SU-DHL-6 (cell line): ENCODE results near the gene CNN2.

Experiments
- H2AFZ ChIP-seq: fragments of 200-600 bp; sonication (generic); 2 replicates; pipeline ENCODE4 v1.6.1; 2014; ENCODE audit warnings: low read depth, mild to moderate bottlenecking, moderate library complexity, mixed read lengths, antibody characterized with exemption, low read length; ENCODE audit not compliant: severe bottlenecking
- H3F3A ChIP-seq: fragments of 200-600 bp; shearing (Covaris generic); 2 replicates; pipeline ENCODE4 v1.6.0; 2016; ENCODE audit warnings: antibody characterized with exemption, mild to moderate bottlenecking; ENCODE audit not compliant: insufficient read depth
- H3K27ac ChIP-seq: fragments of 200-600 bp; sonication (generic); 2 replicates; pipeline ENCODE4 v1.5.1; 2016; ENCODE audit warnings: low read depth, mild to moderate bottlenecking, low read length, moderate library complexity, mixed read lengths
- H3K27me3 ChIP-seq: fragments of 200-600 bp; sonication (generic), shearing (Covaris generic); 2 replicates; pipeline ENCODE4 v1.6.0; 2014; ENCODE audit warnings: mild to moderate bottlenecking, low read length
- H3K36me3 ChIP-seq: fragments of 200-600 bp; sonication (generic); 2 replicates; pipeline ENCODE4 v1.6.1; 2014; ENCODE audit warnings: mild to moderate bottlenecking, low read length, mixed read lengths
- H3K4me2 ChIP-seq: fragments of 300-600, 200-600 bp; shearing (Covaris generic), sonication (generic); 2 replicates; pipeline ENCODE4 v1.6.0; 2014; ENCODE audit warnings: low read length, low read depth, mild to moderate bottlenecking; ENCODE audit not compliant: poor library complexity, severe bottlenecking
- H3K4me3 ChIP-seq: fragments of 200-600 bp; sonication (generic); 2 replicates; pipeline ENCODE4 v1.5.1; 2014; ENCODE audit warnings: antibody characterized with exemption, low read length, mild to moderate bottlenecking, mixed read lengths; ENCODE audit not compliant: insufficient read depth, poor library complexity, severe bottlenecking
- H3K79me2 ChIP-seq: fragments of 200-600 bp; sonication (generic); 2 replicates; pipeline ENCODE4 v1.6.1; 2014; ENCODE audit warnings: mild to moderate bottlenecking, low read length, moderate library complexity; ENCODE audit not compliant: insufficient read depth
- H3K9ac ChIP-seq: fragments of 200-600 bp; sonication (generic); 2 replicates; pipeline ENCODE4 v1.7.0; 2014; ENCODE audit warnings: mild to moderate bottlenecking, low read length
- H3K9me2 ChIP-seq: fragments of 200-600 bp; sonication (generic); replicated peaks from 2 replicates; pipeline ENCODE4 v1.6.1; 2014; ENCODE audit warnings: low read length; ENCODE audit not compliant: insufficient read depth
- H3K9me3 ChIP-seq: fragments of 200-600 bp; sonication (generic); 2 replicates; pipeline ENCODE4 v1.6.1; 2014; ENCODE audit warnings: low read length, mixed read lengths; ENCODE audit not compliant: insufficient read depth
- H4K20me1 ChIP-seq: fragments of 200-600 bp; sonication (generic); 2 replicates; pipeline ENCODE4 v1.6.1; 2014; ENCODE audit warnings: low read depth, mild to moderate bottlenecking, antibody characterized with exemption, low read length, moderate library complexity, mixed read lengths
- EZH2phosphoT487 ChIP-seq: fragments of 200-600 bp; sonication (generic), shearing (Covaris generic); conservative IDR thresholded peaks from 2 replicates; pipeline ENCODE4 v1.6.1; 2018; ENCODE audit warnings: mild to moderate bottlenecking, antibody characterized with exemption, low read length, moderate library complexity, mixed read lengths
- TF ChIP-seq, protein P1 (sequence below): fragments of 200-600 bp; sonication (generic); IDR thresholded peaks from one replicate; pipeline ENCODE4 v1.5.1; 2017; ENCODE audit warnings: antibody characterized with exemption, mild to moderate bottlenecking, low read length, moderate library complexity; ENCODE audit not compliant: insufficient read depth, poor library complexity, severe bottlenecking

CNN2 gene

DNA sequence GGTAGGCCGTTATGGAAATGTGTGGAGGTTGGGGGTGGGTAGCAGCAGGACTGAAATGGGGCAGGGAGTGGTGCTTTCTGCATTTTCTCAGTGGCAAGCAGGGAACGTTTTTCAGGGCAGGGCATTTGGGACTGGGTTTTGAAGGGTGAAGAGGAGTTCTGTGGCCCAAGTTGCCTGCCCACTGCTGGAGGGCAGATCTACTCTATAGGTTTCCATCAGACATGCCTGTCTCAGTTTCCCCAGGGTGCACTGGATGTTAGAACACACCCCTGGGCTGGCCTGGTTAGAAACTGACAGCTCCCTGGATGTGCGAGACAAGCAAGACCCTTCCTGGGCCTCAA is 27.1 kb upstream of the CNN2 start:
- Histone ChIP-seq H4K20me1 (no peaks in the 10 kb centered on the region), H3K79me2 (no peaks in the 10 kb centered on the region), H3K4me2 (no peak overlapping the region), H3K36me3 (no peaks in the 10 kb centered on the region), H2AFZ (no peak overlapping the region), H3K4me3 (no peak overlapping the region), H3K9me2 (no peaks in the 10 kb centered on the region), H3K9ac (no peak overlapping the region), H3F3A (peaks cover 4% of the 10 kb centered on the region; the same call in 1 of the 2 replicates), H3K27ac (no peak overlapping the region), H3K27me3 (no peaks in the 10 kb centered on the region), H3K9me3 (no peaks in the 10 kb centered on the region)
- TF ChIP-seq, protein P1, sequence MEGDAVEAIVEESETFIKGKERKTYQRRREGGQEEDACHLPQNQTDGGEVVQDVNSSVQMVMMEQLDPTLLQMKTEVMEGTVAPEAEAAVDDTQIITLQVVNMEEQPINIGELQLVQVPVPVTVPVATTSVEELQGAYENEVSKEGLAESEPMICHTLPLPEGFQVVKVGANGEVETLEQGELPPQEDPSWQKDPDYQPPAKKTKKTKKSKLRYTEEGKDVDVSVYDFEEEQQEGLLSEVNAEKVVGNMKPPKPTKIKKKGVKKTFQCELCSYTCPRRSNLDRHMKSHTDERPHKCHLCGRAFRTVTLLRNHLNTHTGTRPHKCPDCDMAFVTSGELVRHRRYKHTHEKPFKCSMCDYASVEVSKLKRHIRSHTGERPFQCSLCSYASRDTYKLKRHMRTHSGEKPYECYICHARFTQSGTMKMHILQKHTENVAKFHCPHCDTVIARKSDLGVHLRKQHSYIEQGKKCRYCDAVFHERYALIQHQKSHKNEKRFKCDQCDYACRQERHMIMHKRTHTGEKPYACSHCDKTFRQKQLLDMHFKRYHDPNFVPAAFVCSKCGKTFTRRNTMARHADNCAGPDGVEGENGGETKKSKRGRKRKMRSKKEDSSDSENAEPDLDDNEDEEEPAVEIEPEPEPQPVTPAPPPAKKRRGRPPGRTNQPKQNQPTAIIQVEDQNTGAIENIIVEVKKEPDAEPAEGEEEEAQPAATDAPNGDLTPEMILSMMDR = no peak
- TF ChIP-seq EZH2phosphoT487 = no peak

GRCh38 chr19:1000095-1000494 is 26.3 kb upstream of the CNN2 start, which contains the start of gene GRIN3B:
TSS of gene GRIN3B (plus strand) at chr19:1000419. CDS start at chr19:1000438, 19 bp downstream.
- Histone ChIP-seq H3K9me2 (no peaks in the 10 kb centered on the region), H3K79me2 (no peaks in the 10 kb centered on the region), H3K4me3 (no peak within 1 kb of the TSS), H3K9me3 (no peaks in the 10 kb centered on the region), H4K20me1 (no peaks in the 10 kb centered on the region), H3K4me2 (no peak within 1 kb of the TSS), H3F3A (peaks cover 4% of the 10 kb centered on the region; the same call in 1 of the 2 replicates), H2AFZ (no peak within 1 kb of the TSS), H3K9ac (no peak within 1 kb of the TSS), H3K36me3 (no peaks in the 10 kb centered on the region), H3K27ac (no peak within 1 kb of the TSS), H3K27me3 (no peaks in the 10 kb centered on the region)
- TF ChIP-seq, protein P1 = peak; percentile 20
- TF ChIP-seq EZH2phosphoT487 = no peak

GRCh38 chr19:1000591-1001537 is 25.5 kb upstream of the CNN2 start:
- H4K20me1 ChIP-seq = no peaks in the 10 kb centered on the region
- H3K9me3 ChIP-seq = no peaks in the 10 kb centered on the region
- H3K4me2 ChIP-seq = no peak overlapping the region
- no peak overlapping the region for H3K27ac ChIP-seq
- H3F3A ChIP-seq = peaks cover 4% of the 10 kb centered on the region; the same call in 1 of the 2 replicates
- H3K27me3 ChIP-seq = no peaks in the 10 kb centered on the region
- H3K36me3 ChIP-seq = no peaks in the 10 kb centered on the region
- H2AFZ ChIP-seq = no peak overlapping the region
- no peaks in the 10 kb centered on the region for H3K79me2 ChIP-seq
- H3K9ac ChIP-seq = no peak overlapping the region
- no peak overlapping the region for H3K4me3 ChIP-seq
- no peak for TF ChIP-seq EZH2phosphoT487
- TF ChIP-seq, protein P1 = no peak
- H3K9me2 ChIP-seq = no peaks in the 10 kb centered on the region
